Stimulated activated CD4-positive, alpha-beta T cell treated with anti-CD3 and anti-CD28 coated beads, Interleukin-2, amount 100 ng/mL, for 48 hours (primary cell): Measurements from ENCODE around the gene GNL3L.
"Not testable (repeated sequence)": the region's sequence is repeated elsewhere in the genome, so short reads cannot be mapped to it uniquely, and the experiment has no call there.

Experiments used
- DNase-seq, 2 donors: peaks; one replicate each; pipeline ENCODE4 v3.0.0-alpha.2; 2020

Gene GNL3L

GRCh38 chrX:54560411-54560810, 30.4 kb downstream of the GNL3L start:
- DNase-seq = no peak

- no peak for DNase-seq
Measured at GRCh38 chrX:54561622-54562021, 31.6 kb downstream of the GNL3L start.

DNA sequence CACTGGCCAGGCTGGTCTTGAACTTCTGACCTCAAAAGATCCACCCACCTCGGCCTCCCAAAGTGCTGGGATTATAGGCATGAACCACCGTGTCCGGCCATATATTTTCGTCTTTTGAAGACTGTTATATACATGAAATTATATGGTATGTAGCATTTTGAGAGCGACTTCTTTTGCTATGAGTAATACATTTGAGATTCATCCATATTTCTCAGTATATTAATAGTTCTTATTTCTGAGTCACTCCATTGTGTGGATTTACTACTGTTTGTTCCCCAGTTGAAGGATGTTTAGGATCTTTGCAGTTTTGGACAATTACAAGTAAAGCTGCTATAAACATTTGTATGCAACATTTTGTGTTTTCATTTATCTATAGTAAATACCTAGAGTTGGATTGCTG, 34.9 kb downstream of the GNL3L start:
- DNase-seq = no peak

- no peak for DNase-seq
Measured at GRCh38 chrX:54570332-54570731, 40.3 kb downstream of the GNL3L start.

DNA sequence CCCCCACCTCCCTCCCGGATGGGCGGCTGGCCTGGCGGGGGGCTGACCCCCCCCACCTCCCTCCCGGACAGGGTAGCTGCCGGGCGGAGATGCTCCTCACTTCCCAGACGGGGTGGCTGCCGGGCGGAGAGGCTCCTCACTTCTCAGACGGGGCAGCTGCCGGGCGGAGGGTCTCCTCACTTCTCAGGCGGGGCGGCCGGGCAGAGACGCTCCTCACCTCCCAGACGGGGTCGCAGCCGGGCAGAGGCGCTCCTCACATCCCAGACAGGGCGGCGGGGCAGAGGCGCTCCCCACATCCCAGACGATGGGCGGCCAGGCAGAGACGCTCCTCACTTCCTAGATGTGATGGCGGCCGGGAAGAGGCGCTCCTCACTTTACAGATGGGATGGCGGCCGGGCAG, 42.6 kb downstream of the GNL3L start:
- not testable (repeated sequence) for DNase-seq

- DNase-seq = no peak
Measured at GRCh38 chrX:54597728-54598127, 67.7 kb downstream of the GNL3L start.

DNA sequence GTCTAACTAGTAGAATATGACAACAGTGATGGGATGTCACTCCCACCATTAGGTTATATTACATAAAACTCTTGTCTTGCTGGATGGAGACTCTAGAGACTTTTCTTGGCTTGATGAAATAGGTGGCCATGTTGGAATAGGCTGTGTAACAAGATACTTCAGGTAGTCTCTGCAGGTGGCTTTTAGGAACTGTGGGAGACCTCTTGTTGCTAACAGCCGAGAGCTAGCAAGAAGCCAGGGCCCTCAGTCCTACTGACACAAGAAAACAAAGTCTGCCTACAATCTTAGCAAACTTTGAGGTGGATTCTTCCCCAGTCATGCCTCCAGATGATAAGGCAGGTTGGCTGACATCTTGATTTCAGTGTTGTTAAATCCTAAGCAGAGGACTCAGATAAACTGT, 72.5 kb downstream of the GNL3L start:
- no peak for DNase-seq
